SK-N-SH (cell line): ENCODE measurements around the gene SPAST. TPM values are rescaled to one million over a fixed set of nuclear protein-coding genes. Genes with fewer than 3 reads are reported as not detected.
A peak's percentile ranks its signal among the peaks of the same experiment; 100 is the strongest.

Experiments
- CTCF ChIA-PET: fragments of 300-600, 350-600 bp; formaldehyde crosslinking; extraction: SDS; loops from one replicate; lab custom pipeline; 2021; lab: Yijun Ruan, JAX
- POLR2A ChIA-PET: fragments of 350-600 bp; sonication (Branson Sonifier 250); formaldehyde crosslinking; extraction: SDS; loops from one replicate; lab custom pipeline; 2020; ENCODE audit warnings: antibody characterized with exemption, inconsistent platforms; lab: Yijun Ruan, JAX
- DNase-seq: peaks from one replicate; pipeline ENCODE4 v3.0.0; 2012
- H2AFZ ChIP-seq: fragments of 200-600 bp; sonication (generic); 2 replicates; pipeline ENCODE4 v1.8.1; 2016; ENCODE audit warnings: antibody characterized with exemption, mild to moderate bottlenecking, low read depth
- H3F3A ChIP-seq: fragments of 200-600 bp; sonication (generic); replicated peaks from 2 replicates; pipeline ENCODE3; 2016; ENCODE audit warnings: antibody characterized with exemption, mild to moderate bottlenecking; ENCODE audit not compliant: insufficient read depth
- H3K27ac ChIP-seq, 2 experiments: fragments of 200-500 bp in 1 of 2; fragments of 200-600 bp in 1 of 2; sonication (Bioruptor generic) in 1 of 2; sonication (generic), shearing (Covaris generic) in 1 of 2; 2 replicates each; pipeline versions ENCODE4 v1.5.1 to v1.6.1; 2014 to 2016; ENCODE audit warnings: low read depth in 2 of 2, inconsistent platforms in 1 of 2, low read length in 1 of 2, mild to moderate bottlenecking in 1 of 2, mixed read lengths in 1 of 2
- H3K27me3 ChIP-seq: fragments of 200-600 bp; sonication (generic), shearing (Covaris generic); 2 replicates; pipeline ENCODE4 v1.6.1; 2016; ENCODE audit warnings: mixed run types; ENCODE audit not compliant: insufficient read depth
- H3K36me3 ChIP-seq, 2 experiments: fragments of 200-500 bp in 1 of 2; fragments of 200-600 bp in 1 of 2; sonication (Bioruptor generic) in 1 of 2; sonication (generic) in 1 of 2; replicated peaks in 1 of 2; 2 replicates each; pipeline versions ENCODE3 to v1.5.1; 2014 to 2016; ENCODE audit warnings: low read length in 1 of 2, mild to moderate bottlenecking in 1 of 2; ENCODE audit not compliant: insufficient read depth in 2 of 2, control insufficient read depth in 1 of 2
- H3K4me1 ChIP-seq, 2 experiments: fragments of 200-500 bp in 1 of 2; fragments of 200-600 bp in 1 of 2; sonication (Bioruptor generic) in 1 of 2; sonication (generic), shearing (Covaris generic) in 1 of 2; 2 replicates each; pipeline versions ENCODE4 v1.5.1 to v1.6.1; 2014 to 2016; ENCODE audit warnings: low read depth in 1 of 2, low read length in 1 of 2, mixed run types in 1 of 2; ENCODE audit not compliant: insufficient read depth in 2 of 2, control insufficient read depth in 1 of 2
- H3K4me2 ChIP-seq: fragments of 200-600 bp; sonication (generic), shearing (Covaris generic); 2 replicates; pipeline ENCODE4 v1.6.1; 2017; ENCODE audit warnings: mixed run types
- H3K4me3 ChIP-seq, 2 experiments: fragments of 200-500 bp in 1 of 2; fragments of 200-600 bp in 1 of 2; sonication (Bioruptor generic) in 1 of 2; sonication (generic), shearing (Covaris generic) in 1 of 2; 2 replicates each; pipeline versions ENCODE4 v1.5.1 to v1.8.1; 2014 to 2016; ENCODE audit warnings: low read depth in 2 of 2, inconsistent platforms in 1 of 2, low read length in 1 of 2, mild to moderate bottlenecking in 1 of 2, mixed read lengths in 1 of 2, moderate library complexity in 1 of 2
- H3K79me2 ChIP-seq: fragments of 200-600 bp; sonication (generic); 2 replicates; pipeline ENCODE4 v1.8.1; 2017; ENCODE audit warnings: mild to moderate bottlenecking; ENCODE audit not compliant: insufficient read depth
- H3K9ac ChIP-seq: fragments of 200-600 bp; sonication (generic); 2 replicates; pipeline ENCODE4 v1.6.1; 2017; ENCODE audit warnings: mixed run types
- H3K9me2 ChIP-seq: fragments of 200-600 bp; sonication (generic); 2 replicates; pipeline ENCODE4 v1.6.1; 2017; ENCODE audit warnings: mixed run types
- H3K9me3 ChIP-seq: fragments of 200-600 bp; sonication (generic); 2 replicates; pipeline ENCODE4 v1.6.1; 2017; ENCODE audit warnings: mixed run types, mild to moderate bottlenecking, moderate library complexity
- H4K20me1 ChIP-seq: fragments of 200-600 bp; sonication (generic); 2 replicates; pipeline ENCODE4 v1.6.1; 2017; ENCODE audit warnings: mild to moderate bottlenecking, mixed run types; ENCODE audit not compliant: insufficient read depth
- ELF1 ChIP-seq: IDR thresholded peaks from 2 replicates; pipeline ENCODE4 v1.4.0; 2012
- MAX ChIP-seq: IDR thresholded peaks from 2 replicates; pipeline ENCODE4 v1.4.0; 2012; ENCODE audit warnings: low read depth
- MXI1 ChIP-seq: IDR thresholded peaks from 2 replicates; pipeline ENCODE4 v1.6.1; 2012; ENCODE audit warnings: mild to moderate bottlenecking, low read depth, low read length, improper control_type of control experiment
- NRF1 ChIP-seq: IDR thresholded peaks from 2 replicates; pipeline ENCODE4 v1.6.1; 2012; ENCODE audit warnings: low read depth, mild to moderate bottlenecking, low read length
- PBX3 ChIP-seq: IDR thresholded peaks from 2 replicates; pipeline ENCODE4; 2012
- POLR2AphosphoS5 ChIP-seq: IDR thresholded peaks from 2 replicates; pipeline ENCODE4 v1.6.1; 2012; ENCODE audit warnings: low read depth, low read length
- RAD21 ChIP-seq: IDR thresholded peaks from 2 replicates; pipeline ENCODE4 v1.6.1; 2012; ENCODE audit warnings: mild to moderate bottlenecking, low read length
- SIN3A ChIP-seq: IDR thresholded peaks from 2 replicates; pipeline ENCODE4 v1.6.1; 2012; ENCODE audit warnings: low read depth, mild to moderate bottlenecking, low read length, moderate library complexity, borderline replicate concordance
- SMC3 ChIP-seq: IDR thresholded peaks from 2 replicates; pipeline ENCODE4 v1.6.1; 2012; ENCODE audit warnings: low read depth, low read length, improper control_type of control experiment
- TAF1 ChIP-seq: IDR thresholded peaks from 2 replicates; pipeline ENCODE4 v1.6.1; 2012; ENCODE audit warnings: low read depth, mild to moderate bottlenecking, low read length, moderate library complexity, borderline replicate concordance
- TCF12 ChIP-seq: IDR thresholded peaks from 2 replicates; pipeline ENCODE4 v1.4.0; 2012
- USF2 ChIP-seq: fragments of 150-350 bp; IDR thresholded peaks from 2 replicates; pipeline ENCODE4 v1.6.1; 2017; ENCODE audit warnings: antibody characterized with exemption, low read length, low read depth, borderline replicate concordance
- YY1 ChIP-seq: IDR thresholded peaks from 2 replicates; pipeline ENCODE4 v1.4.0; 2012; ENCODE audit warnings: low read depth, mild to moderate bottlenecking
- WGBS: methylation state at CpG from one replicate; pipeline ENCODE4 v1.1.6; 2017; ENCODE audit warnings: low lambda C conversion rate; 5-methylcytosine and 5-hydroxymethylcytosine counted together
- polyA plus RNA-seq, 3 experiments: library from polyadenylated mRNA; depleted of rRNA; stranded (reverse); fragments of >200 nt; gene quantifications; 2 replicates each; pipeline ENCODE4 v1.2.3, GENCODE V29; 2012
- TF ChIP-seq, protein P1 (sequence below): IDR thresholded peaks from 2 replicates; pipeline ENCODE4 v1.6.1; 2012; ENCODE audit warnings: mild to moderate bottlenecking, low read depth, low read length, moderate library complexity
- TF ChIP-seq, protein P2 (sequence below): fragments of 200-600 bp; sonication (generic); IDR thresholded peaks from 2 replicates; pipeline ENCODE4 v1.6.1; 2017; ENCODE audit warnings: antibody characterized with exemption, mild to moderate bottlenecking, moderate library complexity

SPAST gene
- polyA plus RNA-seq, 1 of the 3 experiments (the other 2 are of a cell fraction): 6.1 TPM

- WGBS: under 1% methylated on average over 30 of the region's 43 CpGs
- Histone ChIP-seq H3K9me2 (no peaks in the 10 kb centered on the region), H3K36me3 (peaks cover 0 to 11% of the 10 kb centered on the region in 2 experiments), H3K79me2 (peaks cover 38% of the 10 kb centered on the region), H3K4me2 (peak within 1 kb of the TSS; percentile 83), H3K4me1 (peaks cover 0 to 4% of the 10 kb centered on the region in 2 experiments; a peak in 1 of 4 replicates), H4K20me1 (0 out of 2 replicates have a peak, but pooled peaks cover 2% of the 10 kb centered on the region), H3K9ac (peak within 1 kb of the TSS; percentile 69), H3K9me3 (no peaks in the 10 kb centered on the region), H3F3A (peaks cover 20% of the 10 kb centered on the region), H3K27me3 (no peaks in the 10 kb centered on the region), H3K27ac (peak within 1 kb of the TSS; percentile 70 to 85), H2AFZ (peak within 1 kb of the TSS; percentile 97), H3K4me3 (peak within 1 kb of the TSS; percentile 69 to 93)
- ChIA-PET CTCF (interaction anchor here (0.9 to 1.9 kb wide), 3 partner anchors 10 to 24 kb away, joined by 5 to 9 read pairs (median 5); partner anchors contain the start of gene SPAST), POLR2A (interaction anchor here (0.6 to 2.4 kb wide), 11 partner anchors 9 to 1278 kb away, joined by 3 to 58 read pairs (median 4); partner anchors contain the start of genes SLC30A6 and SPAST)
- TF ChIP-seq, protein P1, sequence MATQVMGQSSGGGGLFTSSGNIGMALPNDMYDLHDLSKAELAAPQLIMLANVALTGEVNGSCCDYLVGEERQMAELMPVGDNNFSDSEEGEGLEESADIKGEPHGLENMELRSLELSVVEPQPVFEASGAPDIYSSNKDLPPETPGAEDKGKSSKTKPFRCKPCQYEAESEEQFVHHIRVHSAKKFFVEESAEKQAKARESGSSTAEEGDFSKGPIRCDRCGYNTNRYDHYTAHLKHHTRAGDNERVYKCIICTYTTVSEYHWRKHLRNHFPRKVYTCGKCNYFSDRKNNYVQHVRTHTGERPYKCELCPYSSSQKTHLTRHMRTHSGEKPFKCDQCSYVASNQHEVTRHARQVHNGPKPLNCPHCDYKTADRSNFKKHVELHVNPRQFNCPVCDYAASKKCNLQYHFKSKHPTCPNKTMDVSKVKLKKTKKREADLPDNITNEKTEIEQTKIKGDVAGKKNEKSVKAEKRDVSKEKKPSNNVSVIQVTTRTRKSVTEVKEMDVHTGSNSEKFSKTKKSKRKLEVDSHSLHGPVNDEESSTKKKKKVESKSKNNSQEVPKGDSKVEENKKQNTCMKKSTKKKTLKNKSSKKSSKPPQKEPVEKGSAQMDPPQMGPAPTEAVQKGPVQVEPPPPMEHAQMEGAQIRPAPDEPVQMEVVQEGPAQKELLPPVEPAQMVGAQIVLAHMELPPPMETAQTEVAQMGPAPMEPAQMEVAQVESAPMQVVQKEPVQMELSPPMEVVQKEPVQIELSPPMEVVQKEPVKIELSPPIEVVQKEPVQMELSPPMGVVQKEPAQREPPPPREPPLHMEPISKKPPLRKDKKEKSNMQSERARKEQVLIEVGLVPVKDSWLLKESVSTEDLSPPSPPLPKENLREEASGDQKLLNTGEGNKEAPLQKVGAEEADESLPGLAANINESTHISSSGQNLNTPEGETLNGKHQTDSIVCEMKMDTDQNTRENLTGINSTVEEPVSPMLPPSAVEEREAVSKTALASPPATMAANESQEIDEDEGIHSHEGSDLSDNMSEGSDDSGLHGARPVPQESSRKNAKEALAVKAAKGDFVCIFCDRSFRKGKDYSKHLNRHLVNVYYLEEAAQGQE: peak; percentile 73
- no peak; the same call in 1 of the 2 replicates for TF ChIP-seq TCF12
- TF ChIP-seq YY1: peak; percentile 17; the same call in 1 of the 2 replicates
- TF ChIP-seq MAX: peak; percentile 97
- TF ChIP-seq TAF1: peak; percentile 98
- no peak for TF ChIP-seq USF2
- peak; percentile 88 for TF ChIP-seq SIN3A
- TF ChIP-seq SMC3: peak; percentile 4; the same call in 1 of the 2 replicates
- TF ChIP-seq POLR2AphosphoS5: peak; percentile 99
- TF ChIP-seq, protein P2, sequence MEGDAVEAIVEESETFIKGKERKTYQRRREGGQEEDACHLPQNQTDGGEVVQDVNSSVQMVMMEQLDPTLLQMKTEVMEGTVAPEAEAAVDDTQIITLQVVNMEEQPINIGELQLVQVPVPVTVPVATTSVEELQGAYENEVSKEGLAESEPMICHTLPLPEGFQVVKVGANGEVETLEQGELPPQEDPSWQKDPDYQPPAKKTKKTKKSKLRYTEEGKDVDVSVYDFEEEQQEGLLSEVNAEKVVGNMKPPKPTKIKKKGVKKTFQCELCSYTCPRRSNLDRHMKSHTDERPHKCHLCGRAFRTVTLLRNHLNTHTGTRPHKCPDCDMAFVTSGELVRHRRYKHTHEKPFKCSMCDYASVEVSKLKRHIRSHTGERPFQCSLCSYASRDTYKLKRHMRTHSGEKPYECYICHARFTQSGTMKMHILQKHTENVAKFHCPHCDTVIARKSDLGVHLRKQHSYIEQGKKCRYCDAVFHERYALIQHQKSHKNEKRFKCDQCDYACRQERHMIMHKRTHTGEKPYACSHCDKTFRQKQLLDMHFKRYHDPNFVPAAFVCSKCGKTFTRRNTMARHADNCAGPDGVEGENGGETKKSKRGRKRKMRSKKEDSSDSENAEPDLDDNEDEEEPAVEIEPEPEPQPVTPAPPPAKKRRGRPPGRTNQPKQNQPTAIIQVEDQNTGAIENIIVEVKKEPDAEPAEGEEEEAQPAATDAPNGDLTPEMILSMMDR: peak; percentile 18
- peak; percentile 31 for TF ChIP-seq RAD21
- peak; percentile 83 for TF ChIP-seq NRF1
- peak; percentile 16; the same call in 1 of the 2 replicates for TF ChIP-seq PBX3
- peak; percentile 95 for TF ChIP-seq MXI1
- TF ChIP-seq ELF1: no peak
- DNase-seq: peak; percentile 96
These were observed 23.7 kb upstream of the SPAST start, which contains the start of gene DPY30 for GRCh38 chr2:32039447-32040219. TSS of gene DPY30 (minus strand) at chr2:32039805. CDS start at chr2:32039456, 349 bp downstream.
